ENCODE measurements around the gene ARHGAP22. TPM values are rescaled to one million over a fixed set of nuclear protein-coding genes. Genes with fewer than 3 reads are reported as not detected.

ARHGAP22 gene
- polyA plus RNA-seq, 3 donors, result 1.5 to 7.8 (median 1.9) TPM

- 97% methylated on average over 12 of the region's 13 CpGs for WGBS (ENCODE audit: insufficient coverage)
- no peak for DNase-seq
- H3K4me3 Mint-ChIP-seq, result no peak overlapping the region
Observed at GRCh38 chr10:48552946-48553564, 51.8 kb downstream of the ARHGAP22 start.

More at GRCh38 chr10:48552946-48553564, 51.8 kb downstream of the ARHGAP22 start:
- intact Hi-C loops (cut with micrococcal nuclease), result loop anchor here (1.0 to 5.0 kb wide), 3 partner anchors 54 to 186 kb away; partner anchors contain the start of gene ARHGAP22 (in 1 of the 2)
- Histone ChIP-seq H4K20me1 (ENCODE audit: insufficient read depth, low read length) (no peaks in the 10 kb centered on the region), H3K9ac (ENCODE audit: insufficient read depth, low read length, poor library complexity, severe bottlenecking) (no peak overlapping the region), H3K27me3 (ENCODE audit: control insufficient read depth in 2 of 2, insufficient read depth in 2 of 2, low read length in 2 of 2) (no peaks in the 10 kb centered on the region), H2AFZ (ENCODE audit: insufficient read depth, low read depth, low read length, poor library complexity, severe bottlenecking) (no peak overlapping the region), H3K4me2 (replicated peaks; ENCODE audit: extremely low read depth, low read length, poor library complexity, severe bottlenecking) (no peak overlapping the region), H3K4me3 (replicated peaks in 1 of 3; ENCODE audit: low read depth in 2 of 3, low read length in 3 of 3) (no peak overlapping the region), H3K4me1 (ENCODE audit: control insufficient read depth in 1 of 2, insufficient read depth in 2 of 2, low read length in 2 of 2) (peaks cover 6 to 7% of the 10 kb centered on the region in 2 donors), H3K36me3 (replicated peaks in 1 of 2; ENCODE audit: control insufficient read depth in 1 of 2, insufficient read depth in 2 of 2, low read length in 2 of 2) (no peaks in the 10 kb centered on the region), H3K27ac (ENCODE audit: low read depth in 1 of 2, low read length in 2 of 2) (no peak overlapping the region), H3K79me2 (ENCODE audit: insufficient read depth, low read length) (no peaks in the 10 kb centered on the region), H3K9me3 (replicated peaks in 1 of 2; ENCODE audit: control insufficient read depth in 1 of 2, insufficient read depth in 1 of 2, low read length in 2 of 2) (no peaks in the 10 kb centered on the region)
- peaks cover 6% of the 10 kb centered on the region for H3K4me1 Mint-ChIP-seq
- H3K27me3 Mint-ChIP-seq (ENCODE audit: low read depth in 3 of 3), result peaks cover 0 to 5% (median 0%) of the 10 kb centered on the region in 3 donors
- H3K9me3 Mint-ChIP-seq, result peaks cover 0 to 2% (median 0%) of the 10 kb centered on the region in 7 donors
- no peak for TF ChIP-seq CTCF (IDR thresholded peaks at IDR 0.05)
- H3K27ac Mint-ChIP-seq, result no peak overlapping the region
- peaks cover 0 to 2% of the 10 kb centered on the region in 2 donors for H3K36me3 Mint-ChIP-seq

All from CD14-positive monocyte (primary cell).